ENCODE measurements around the gene F13B.

DNA sequence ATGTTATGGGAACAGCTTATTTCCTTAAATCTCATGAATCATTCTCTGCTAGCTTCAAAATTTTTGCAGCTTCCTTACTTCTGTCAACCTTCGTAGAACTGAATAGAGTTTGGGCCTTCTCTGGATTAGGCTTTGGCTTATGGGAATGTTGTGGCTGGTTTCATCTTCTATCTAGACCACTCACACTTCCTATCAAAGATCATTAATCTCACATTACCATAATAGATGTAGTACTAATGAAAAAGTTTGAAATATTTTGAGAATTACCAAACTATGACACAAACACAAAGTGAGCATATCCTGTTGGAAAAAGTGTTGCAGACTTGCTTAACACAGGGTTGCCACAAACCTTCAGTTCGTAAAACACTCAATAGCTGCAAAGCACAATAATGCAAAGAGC lies 49.1 kb upstream of the F13B start:
- TF ChIP-seq, protein P1, sequence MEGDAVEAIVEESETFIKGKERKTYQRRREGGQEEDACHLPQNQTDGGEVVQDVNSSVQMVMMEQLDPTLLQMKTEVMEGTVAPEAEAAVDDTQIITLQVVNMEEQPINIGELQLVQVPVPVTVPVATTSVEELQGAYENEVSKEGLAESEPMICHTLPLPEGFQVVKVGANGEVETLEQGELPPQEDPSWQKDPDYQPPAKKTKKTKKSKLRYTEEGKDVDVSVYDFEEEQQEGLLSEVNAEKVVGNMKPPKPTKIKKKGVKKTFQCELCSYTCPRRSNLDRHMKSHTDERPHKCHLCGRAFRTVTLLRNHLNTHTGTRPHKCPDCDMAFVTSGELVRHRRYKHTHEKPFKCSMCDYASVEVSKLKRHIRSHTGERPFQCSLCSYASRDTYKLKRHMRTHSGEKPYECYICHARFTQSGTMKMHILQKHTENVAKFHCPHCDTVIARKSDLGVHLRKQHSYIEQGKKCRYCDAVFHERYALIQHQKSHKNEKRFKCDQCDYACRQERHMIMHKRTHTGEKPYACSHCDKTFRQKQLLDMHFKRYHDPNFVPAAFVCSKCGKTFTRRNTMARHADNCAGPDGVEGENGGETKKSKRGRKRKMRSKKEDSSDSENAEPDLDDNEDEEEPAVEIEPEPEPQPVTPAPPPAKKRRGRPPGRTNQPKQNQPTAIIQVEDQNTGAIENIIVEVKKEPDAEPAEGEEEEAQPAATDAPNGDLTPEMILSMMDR (IDR thresholded peaks at IDR 0.05), result no peak
- TF ChIP-seq POLR2AphosphoS5 (IDR thresholded peaks at IDR 0.05), result no peak
